ENCODE data around the gene TMEM94. TPM values are rescaled to one million over a fixed set of nuclear protein-coding genes. Genes with fewer than 3 reads are reported as not detected.
A peak's percentile ranks its signal among the peaks of the same experiment; 100 is the strongest.

Gene TMEM94
- total RNA-seq, 4 donors from 2014 or later = 56.5 to 85.5 (median 60.0) TPM

DNA sequence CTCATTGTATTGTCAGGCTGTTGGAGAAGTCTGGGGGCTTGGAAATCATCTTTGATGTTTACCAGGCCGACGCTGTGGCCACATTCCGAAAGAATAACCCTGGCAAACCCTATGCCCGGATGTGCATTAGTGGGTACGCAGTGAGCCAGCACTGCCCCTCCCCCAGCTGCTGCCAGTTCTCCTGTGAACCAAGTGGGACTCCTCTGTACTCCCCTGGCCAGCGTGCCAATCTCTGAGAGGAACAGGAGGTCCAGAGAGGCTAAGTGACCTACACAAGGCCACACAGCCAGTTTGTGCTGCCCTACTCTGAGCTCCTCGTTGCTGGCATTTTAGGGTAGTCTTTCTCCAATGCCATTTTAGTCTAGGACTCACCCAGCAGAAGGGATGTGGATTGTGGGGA, 67.2 kb downstream of the TMEM94 start:
- H3K4me1 ChIP-seq = peaks cover 5 to 9% of the 10 kb centered on the region in 2 donors
- peaks cover 0 to 2% of the 10 kb centered on the region in 2 donors for H3K36me3 ChIP-seq
- no peak overlapping the region for H3K4me3 ChIP-seq
- TF ChIP-seq CTCF (IDR thresholded peaks at IDR 0.05 in 4 of 5, conservative IDR thresholded peaks at IDR 0.05 in 1 of 5) (no peak), POLR2A (IDR thresholded peaks at IDR 0.05) (no peak)
- no peaks in the 10 kb centered on the region for H3K9me3 ChIP-seq
- no peak overlapping the region for H3K27ac ChIP-seq
- H3K27me3 ChIP-seq = peaks cover 8 to 17% (median 12%) of the 10 kb centered on the region in 3 donors
- DNase-seq (no peak), ATAC-seq (no peak)
- intact Hi-C loops (cut with DNase I; ENCODE audit: low total_unique reads) (loop anchor here (2.0 kb wide), 1 partner anchor 97 kb away; no protein-coding TSS in a partner anchor), in situ Hi-C loops (cut with MboI; ENCODE audit: low sequenced_read_pairs in 4 of 4) (no loop called here)

GRCh38 chr17:75524269-75524969, 68.0 kb downstream of the TMEM94 start:
- in situ Hi-C loops (cut with MboI; ENCODE audit: low sequenced_read_pairs in 4 of 4) = no loop called here
- H3K27me3 ChIP-seq = peaks cover 8 to 17% (median 12%) of the 10 kb centered on the region in 3 donors
- no peaks in the 10 kb centered on the region for H3K9me3 ChIP-seq
- H3K4me1 ChIP-seq = peaks cover 5 to 9% of the 10 kb centered on the region in 2 donors
- ATAC-seq (no peak), DNase-seq (no peak)
- TF ChIP-seq POLR2A (IDR thresholded peaks at IDR 0.05) = no peak
- no peak for TF ChIP-seq CTCF (IDR thresholded peaks at IDR 0.05 in 4 of 5, conservative IDR thresholded peaks at IDR 0.05 in 1 of 5)
- peak overlapping the region; percentile 64 to 95 (median 70) for H3K4me3 ChIP-seq
- intact Hi-C loops (cut with DNase I; ENCODE audit: low total_unique reads) = loop anchor here (2.0 kb wide), 1 partner anchor 98 kb away; no protein-coding TSS in a partner anchor
- H3K27ac ChIP-seq = peak overlapping the region in 2 of 4 donors; percentile 37 to 58
- no peaks in the 10 kb centered on the region for H3K36me3 ChIP-seq

GRCh38 chr17:75524970-75525805, 68.8 kb downstream of the TMEM94 start, which contains the start of gene LLGL2:
LLGL2 (plus strand) TSS chr17:75525697; CDS start chr17:75543427, 17,730 bp downstream.
- Histone ChIP-seq H3K27ac (peak within 1 kb of the TSS; percentile 31 to 59 (median 48)), H3K36me3 (no peaks in the 10 kb centered on the region), H3K4me1 (peaks cover 5 to 9% of the 10 kb centered on the region in 2 donors), H3K27me3 (peaks cover 8 to 17% (median 12%) of the 10 kb centered on the region in 3 donors), H3K9me3 (no peaks in the 10 kb centered on the region), H3K4me3 (peak within 1 kb of the TSS; percentile 64 to 95 (median 70))
- DNase-seq = peak in 1 of 2 donors; percentile 48
- in situ Hi-C loops (cut with MboI; ENCODE audit: low sequenced_read_pairs in 4 of 4) (loop anchor here in 3 of 4 donors (25.0 kb wide), 1 partner anchor 213 kb away; no protein-coding TSS in a partner anchor), intact Hi-C loops (cut with DNase I; ENCODE audit: low total_unique reads) (loop anchor here (1.0 to 2.0 kb wide), 2 partner anchors 9 to 98 kb away; partner anchors contain the start of gene TSEN54)
- peak; percentile 79 to 84 for ATAC-seq
- TF ChIP-seq CTCF (IDR thresholded peaks at IDR 0.05 in 4 of 5, conservative IDR thresholded peaks at IDR 0.05 in 1 of 5) (peak in 4 of 5 experiments; percentile 41 to 63 (median 52)), POLR2A (IDR thresholded peaks at IDR 0.05) (peak in 1 of 2 donors; percentile 46)

- in situ Hi-C loops (cut with MboI; ENCODE audit: low sequenced_read_pairs in 4 of 4) = loop anchor here in 3 of 4 donors (25.0 kb wide), 1 partner anchor 214 kb away; no protein-coding TSS in a partner anchor
- intact Hi-C loops (cut with DNase I; ENCODE audit: low total_unique reads) = loop anchor here (1.0 to 2.0 kb wide), 2 partner anchors 10 to 99 kb away; partner anchors contain the start of gene TSEN54
- H3K27ac ChIP-seq = no peak overlapping the region
- peaks cover 5 to 9% of the 10 kb centered on the region in 2 donors for H3K4me1 ChIP-seq
- DNase-seq = no peak
- no peaks in the 10 kb centered on the region for H3K9me3 ChIP-seq
- peak in 1 of 2 donors; percentile 33 for ATAC-seq
- no peak for TF ChIP-seq CTCF (IDR thresholded peaks at IDR 0.05 in 4 of 5, conservative IDR thresholded peaks at IDR 0.05 in 1 of 5)
- no peak for TF ChIP-seq POLR2A (IDR thresholded peaks at IDR 0.05)
- H3K36me3 ChIP-seq = no peaks in the 10 kb centered on the region
- H3K27me3 ChIP-seq = peaks cover 8 to 17% (median 12%) of the 10 kb centered on the region in 3 donors
- peak overlapping the region; percentile 46 to 95 (median 70) for H3K4me3 ChIP-seq
Observed at GRCh38 chr17:75525806-75526554, 69.5 kb downstream of the TMEM94 start.
